ENCODE data around the gene LAD1. TPM values are rescaled to one million over a fixed set of nuclear protein-coding genes. Genes with fewer than 3 reads are reported as not detected.

Gene LAD1
- total RNA-seq, 2 experiments from 2014 or later: not detected

GRCh38 chr1:201414051-201414738, 15.1 kb upstream of the LAD1 start:
- ChIA-PET POLR2A (no interaction called here), CTCF (ENCODE audit: unreplicated experiment) (no interaction called here)
- Histone ChIP-seq H3K79me2 (ENCODE audit: insufficient read depth, low read depth, low read length) (no peaks in the 10 kb centered on the region), H3K27ac (ENCODE audit: low read depth, low read length, poor library complexity, severe bottlenecking) (no peak overlapping the region), H3K36me3 (ENCODE audit: insufficient read depth, low read length) (no peaks in the 10 kb centered on the region), H3K4me1 (ENCODE audit: insufficient read depth, low read length, poor library complexity, severe bottlenecking) (peaks cover 9% of the 10 kb centered on the region), H3K4me3 (ENCODE audit: low read depth, low read length, poor library complexity, severe bottlenecking) (no peak overlapping the region), H2AFZ (ENCODE audit: low read length) (no peak overlapping the region), H3K4me2 (ENCODE audit: low read length) (no peak overlapping the region), H3K9me3 (ENCODE audit: low read length) (no peaks in the 10 kb centered on the region), H4K20me1 (ENCODE audit: insufficient read depth, low read length) (no peaks in the 10 kb centered on the region), H3K9me2 (ENCODE audit: insufficient read depth, low read length) (no peaks in the 10 kb centered on the region)
- BruUV-seq (replicated peaks): no TSS peak
- intact Hi-C loops (cut with micrococcal nuclease; ENCODE audit: unreplicated experiment): no loop called here
- no peak for DNase-seq (ENCODE audit: low spot score)
- TF ChIP-seq CTCF (conservative IDR thresholded peaks at IDR 0.05; ENCODE audit: low read length) (no peak), EZH2phosphoT487 (IDR thresholded peaks at IDR 0.05; ENCODE audit: borderline replicate concordance, low read depth, low read length) (no peak)

GRCh38 chr1:201411292-201411691, 12.2 kb upstream of the LAD1 start:
- no peaks in the 10 kb centered on the region for H3K79me2 ChIP-seq (ENCODE audit: insufficient read depth, low read depth, low read length)
- CTCF ChIA-PET (ENCODE audit: unreplicated experiment): no interaction called here
- H3K4me2 ChIP-seq (ENCODE audit: low read length): no peak overlapping the region
- intact Hi-C loops (cut with micrococcal nuclease; ENCODE audit: unreplicated experiment): no loop called here
- no peak overlapping the region for H3K27ac ChIP-seq (ENCODE audit: low read depth, low read length, poor library complexity, severe bottlenecking)
- no peaks in the 10 kb centered on the region for H3K36me3 ChIP-seq (ENCODE audit: insufficient read depth, low read length)
- POLR2A ChIA-PET: interaction anchor here (0.6 kb wide), 1 partner anchor 575 kb away, joined by 5 read pairs; no protein-coding TSS in a partner anchor
- no peaks in the 10 kb centered on the region for H3K9me3 ChIP-seq (ENCODE audit: low read length)
- BruUV-seq (replicated peaks): no TSS peak
- H3K9me2 ChIP-seq (ENCODE audit: insufficient read depth, low read length): no peaks in the 10 kb centered on the region
- H2AFZ ChIP-seq (ENCODE audit: low read length): no peak overlapping the region
- DNase-seq (ENCODE audit: low spot score): no peak
- no peak overlapping the region for H3K4me3 ChIP-seq (ENCODE audit: low read depth, low read length, poor library complexity, severe bottlenecking)
- no peak for TF ChIP-seq EZH2phosphoT487 (IDR thresholded peaks at IDR 0.05; ENCODE audit: borderline replicate concordance, low read depth, low read length)
- TF ChIP-seq CTCF (conservative IDR thresholded peaks at IDR 0.05; ENCODE audit: low read length): no peak
- H4K20me1 ChIP-seq (ENCODE audit: insufficient read depth, low read length): no peaks in the 10 kb centered on the region
- H3K4me1 ChIP-seq (ENCODE audit: insufficient read depth, low read length, poor library complexity, severe bottlenecking): no peaks in the 10 kb centered on the region

- ChIA-PET POLR2A (interaction anchor here (0.7 kb wide), 1 partner anchor 9 kb away, joined by 12 read pairs; no protein-coding TSS in a partner anchor), CTCF (ENCODE audit: unreplicated experiment) (interaction anchor here (0.5 to 0.6 kb wide), 2 partner anchors 13 to 24 kb away, joined by 3 to 5 read pairs; no protein-coding TSS in a partner anchor)
- TF ChIP-seq EZH2phosphoT487 (IDR thresholded peaks at IDR 0.05; ENCODE audit: borderline replicate concordance, low read depth, low read length) (no peak), CTCF (conservative IDR thresholded peaks at IDR 0.05; ENCODE audit: low read length) (no peak)
- H3K9me2 ChIP-seq (ENCODE audit: insufficient read depth, low read length): no peaks in the 10 kb centered on the region
- DNase-seq (ENCODE audit: low spot score): no peak
- no peak overlapping the region for H2AFZ ChIP-seq (ENCODE audit: low read length)
- no peak overlapping the region for H3K4me3 ChIP-seq (ENCODE audit: low read depth, low read length, poor library complexity, severe bottlenecking)
- H3K79me2 ChIP-seq (ENCODE audit: insufficient read depth, low read depth, low read length): no peaks in the 10 kb centered on the region
- no peaks in the 10 kb centered on the region for H4K20me1 ChIP-seq (ENCODE audit: insufficient read depth, low read length)
- no peak overlapping the region for H3K4me2 ChIP-seq (ENCODE audit: low read length)
- H3K4me1 ChIP-seq (ENCODE audit: insufficient read depth, low read length, poor library complexity, severe bottlenecking): no peaks in the 10 kb centered on the region
- no TSS peak for BruUV-seq (replicated peaks)
- no peaks in the 10 kb centered on the region for H3K9me3 ChIP-seq (ENCODE audit: low read length)
- H3K36me3 ChIP-seq (ENCODE audit: insufficient read depth, low read length): no peaks in the 10 kb centered on the region
- no peak overlapping the region for H3K27ac ChIP-seq (ENCODE audit: low read depth, low read length, poor library complexity, severe bottlenecking)
- intact Hi-C loops (cut with micrococcal nuclease; ENCODE audit: unreplicated experiment): no loop called here
Observed at GRCh38 chr1:201409440-201409839, 10.3 kb upstream of the LAD1 start.
